Heart left ventricle (tissue), 16 donors: ENCODE data around the gene HES6. TPM values are rescaled to one million over a fixed set of nuclear protein-coding genes. Genes with fewer than 3 reads are reported as not detected.

Experiments
- ATAC-seq, 4 donors: fragments of 200-7000 bp; cut with Tn5 transposase; one replicate each; pipeline ENCODE4 v1.9.1; 2020 to 2022; ENCODE audit warnings: moderate library complexity in 4 of 4, mild to moderate bottlenecking in 3 of 4, moderate number of reproducible peaks in 1 of 4
- DNase-seq, 5 donors: peaks; one replicate each; pipeline ENCODE4 v3.0.0-alpha.2; 2020
- H3K27ac ChIP-seq, 12 donors: fragments of 200-600 bp; sonication (generic) in 4 of 12; one replicate each; pipeline versions ENCODE4 v1.5.0 to v1.8.0; 2016 to 2022; ENCODE audit warnings: mild to moderate bottlenecking in 2 of 12
- H3K27me3 ChIP-seq, 9 donors: fragments of 200-600 bp; sonication (generic) in 2 of 9; one replicate each; pipeline versions ENCODE4 v1.5.1 to v1.8.0; 2016 to 2022; ENCODE audit warnings: mild to moderate bottlenecking in 3 of 9
- H3K36me3 ChIP-seq, 9 donors: fragments of 200-600 bp; sonication (generic) in 2 of 9; one replicate each; pipeline versions ENCODE4 v1.5.0 to v1.8.0; 2018 to 2022; ENCODE audit warnings: mild to moderate bottlenecking in 2 of 9
- H3K4me1 ChIP-seq, 12 donors: fragments of 200-600 bp; sonication (generic) in 4 of 12; one replicate each; pipeline versions ENCODE4 v1.5.0 to v1.8.0; 2016 to 2022; ENCODE audit warnings: mild to moderate bottlenecking in 3 of 12
- H3K4me3 ChIP-seq, 12 donors: fragments of 200-600 bp; sonication (generic) in 4 of 12; one replicate each; pipeline versions ENCODE4 v1.5.0 to v1.8.0; 2017 to 2022; ENCODE audit warnings: mild to moderate bottlenecking in 9 of 12, moderate library complexity in 4 of 12
- H3K9me3 ChIP-seq, 12 donors: fragments of 200-600 bp; sonication (generic) in 4 of 12; one replicate each; pipeline versions ENCODE4 v1.5.0 to v1.8.0; 2016 to 2022; ENCODE audit warnings: mild to moderate bottlenecking in 1 of 12
- CTCF ChIP-seq, 12 donors: fragments of 200-600 bp; sonication (generic) in 4 of 12; IDR thresholded peaks; one replicate each; pipeline versions ENCODE4 v1.5.0 to v1.8.0; 2018 to 2022; ENCODE audit warnings: antibody characterized with exemption in 12 of 12, mild to moderate bottlenecking in 5 of 12
- POLR2A ChIP-seq, 2 donors: fragments of 450-650 bp; IDR thresholded peaks; one replicate each; pipeline ENCODE4 v1.6.1; 2017; ENCODE audit warnings: antibody characterized with exemption in 2 of 2, mild to moderate bottlenecking in 2 of 2, moderate library complexity in 2 of 2
- WGBS, 4 donors: extraction: QIAGEN DNeasy Blood & Tissue Kit in 2 of 4; methylation state at CpG; one replicate each; pipeline versions ENCODE4 v1.1.5 to v1.1.7; 2013 to 2018; 5-methylcytosine and 5-hydroxymethylcytosine counted together
- intact Hi-C, 10 donors: fragments of 100-400 bp; cut with DNase I; formaldehyde crosslinking; loops; one replicate each; pipeline versions ENCODE4 v1.11.1 to v1.14.2; 2022
- polyA plus RNA-seq, 2 donors: library from polyadenylated mRNA; stranded (reverse); fragments of 200-250 nt; gene quantifications; one replicate each; pipeline ENCODE4 v1.2.3, GENCODE V29; 2013
- total RNA-seq, 9 donors: library from RNA; depleted of rRNA in 2 of 9; stranded (reverse); fragments of >200 nt in 2 of 9; fragmentation: NEBNext Ultra II Directional in 3 of 9; extraction: Animal tissue kit (Norgen Biotek cat#: 25700) in 3 of 9; gene quantifications; one replicate each; pipeline versions ENCODE4 v1.1.0 to v1.2.4, GENCODE V29; 2016 to 2023
- donor health status: ischemic (EF 13 %, LVEDD 7.1; RV severe dilation, severe dysfunction).
- donor health status: healthy with polysubstance abuse.
- donor health status: DM: no; HTN: yes; CAD: no.
- donor health status: DM: no; HTN: no; CAD: no.
- donor health status: ischemic (EF 25% LVEDD 6.9; RV normal size, moderate dysfunction).
- donor health status: ischemic (EF 25% LVEDD 5.7; RV mildly dilated, moderate dysfunction).
- donor health status: healthy.
- donor health status: DM: yes; HTN: yes; CAD: no.
- donor health status: ischemic (EF 35%, LVEDD 5.7; RV mildly dilated, moderate dysfunction).
- donor health status: nonischemic (EF 11% LVEDD 7.7; RV severe dilation, severe dysfunction).
- donor health status: DM: yes; HTN: yes; CAD: no.
- donor health status: PGD.
- donor health status: ischemic (EF 29% LVEDD 5.4; RV normal size, mild dysfunction).
- donor health status: nonischemic (EF 23%, LVEDD 6.1; RV moderate dilation, normal function).

HES6 gene
- total and polyA plus RNA-seq, 11 donors: 0.45 to 9.1 (median 3.6) TPM

GRCh38 chr2:238286095-238286494 lies 46.3 kb upstream of the HES6 start:
- Histone ChIP-seq H3K9me3 (no peaks in the 10 kb centered on the region), H3K36me3 (no peaks in the 10 kb centered on the region), H3K27ac (peak overlapping the region; percentile 50 to 98 (median 88)), H3K27me3 (no peaks in the 10 kb centered on the region), H3K4me1 (peaks cover 4 to 80% (median 50%) of the 10 kb centered on the region in 12 donors), H3K4me3 (peak overlapping the region in 5 of 12 donors; percentile 4 to 99 (median 96))
- intact Hi-C loops: loop anchor here in 1 of 10 donors (10.0 kb wide), 1 partner anchor 221 kb away; the partner anchor contains the start of gene SCLY
- DNase-seq (no peak), ATAC-seq (no peak)
- 42 to 63% (median 54%) methylated on average over 7 of the region's 7 CpGs for WGBS, 4 donors
- TF ChIP-seq CTCF (IDR thresholded peaks at IDR 0.05): no peak
- TF ChIP-seq POLR2A (IDR thresholded peaks at IDR 0.05): no peak

GRCh38 chr2:238285653-238286082 lies 45.8 kb upstream of the HES6 start:
- intact Hi-C loops: loop anchor here in 1 of 10 donors (10.0 kb wide), 1 partner anchor 221 kb away; the partner anchor contains the start of gene SCLY
- no peaks in the 10 kb centered on the region for H3K36me3 ChIP-seq
- peak in 4 of 5 donors; percentile 66 to 80 (median 76) for DNase-seq
- no peak for TF ChIP-seq POLR2A (IDR thresholded peaks at IDR 0.05)
- TF ChIP-seq CTCF (IDR thresholded peaks at IDR 0.05): no peak
- WGBS, 4 donors: 58 to 85% (median 70%) methylated on average over 7 of the region's 7 CpGs
- peak overlapping the region in 5 of 12 donors; percentile 4 to 99 (median 96) for H3K4me3 ChIP-seq
- peak overlapping the region in 11 of 12 donors; percentile 71 to 98 (median 92) for H3K27ac ChIP-seq
- no peaks in the 10 kb centered on the region for H3K27me3 ChIP-seq
- ATAC-seq: peak; percentile 4 to 11 (median 9)
- H3K4me1 ChIP-seq: peaks cover 4 to 78% (median 50%) of the 10 kb centered on the region in 12 donors
- H3K9me3 ChIP-seq: no peaks in the 10 kb centered on the region

GRCh38 chr2:238284802-238285515 lies 45.1 kb upstream of the HES6 start:
- no peak overlapping the region for H3K4me3 ChIP-seq
- 91 to 95% (median 92%) methylated on average over 11 of the region's 11 CpGs for WGBS, 4 donors
- no peak for TF ChIP-seq POLR2A (IDR thresholded peaks at IDR 0.05)
- no peak for TF ChIP-seq CTCF (IDR thresholded peaks at IDR 0.05)

More at GRCh38 chr2:238284802-238285515, 45.1 kb upstream of the HES6 start:
- Histone ChIP-seq H3K4me1 (peaks cover 4 to 72% (median 49%) of the 10 kb centered on the region in 12 donors), H3K27ac (peak overlapping the region in 9 of 12 donors; percentile 40 to 98 (median 84)), H3K9me3 (no peaks in the 10 kb centered on the region), H3K36me3 (no peaks in the 10 kb centered on the region), H3K27me3 (no peaks in the 10 kb centered on the region)
- no peak for DNase-seq
- no peak for ATAC-seq
- intact Hi-C loops: loop anchor here in 2 of 10 donors (5.0 to 10.0 kb wide), 2 partner anchors 220 to 418 kb away; partner anchors contain the start of gene SCLY (in 1 of the 2)
